Small intestine (tissue), 7 donors: ENCODE data around the gene PLG. TPM values are rescaled to one million over a fixed set of nuclear protein-coding genes. Genes with fewer than 3 reads are reported as not detected.
"Not testable (repeated sequence)": the region's sequence is repeated elsewhere in the genome, so short reads cannot be mapped to it uniquely, and the experiment has no call there.

Experiments used
- DNase-seq, 2 donors: peaks; one replicate each; pipeline versions ENCODE4 v3.0.0 to v3.0.0-alpha.2; 2013
- FAIRE-seq: peaks from 2 replicates; lab custom pipeline; 2012; peaks lifted over from hg19 to GRCh38; lab: Jason Lieb, UNC
- H3K27ac ChIP-seq, 3 donors: one replicate each; pipeline ENCODE4 v1.5.1; 2013; ENCODE audit warnings: low read length in 2 of 3, mild to moderate bottlenecking in 2 of 3, control low read depth in 1 of 3, inconsistent platforms in 1 of 3, low read depth in 1 of 3, moderate library complexity in 1 of 3
- H3K27me3 ChIP-seq, 3 donors: one replicate each; pipeline ENCODE4 v1.6.1; 2013; ENCODE audit warnings: low read length in 3 of 3, inconsistent platforms in 1 of 3; ENCODE audit not compliant: control insufficient read depth in 3 of 3, insufficient read depth in 3 of 3
- H3K36me3 ChIP-seq, 3 donors: one replicate each; pipeline ENCODE4 v1.6.1; 2013; ENCODE audit warnings: low read length in 3 of 3, inconsistent platforms in 1 of 3, low read depth in 1 of 3, mild to moderate bottlenecking in 1 of 3, moderate library complexity in 1 of 3; ENCODE audit not compliant: control insufficient read depth in 3 of 3, insufficient read depth in 2 of 3
- H3K4me1 ChIP-seq, 3 donors: one replicate each; pipeline ENCODE4 v1.6.1; 2013; ENCODE audit warnings: low read length in 2 of 3, inconsistent platforms in 1 of 3, low read depth in 1 of 3, mild to moderate bottlenecking in 1 of 3, moderate library complexity in 1 of 3; ENCODE audit not compliant: control insufficient read depth in 3 of 3, insufficient read depth in 2 of 3
- H3K4me3 ChIP-seq, 3 donors: one replicate each; pipeline ENCODE4 v1.5.1; 2013; ENCODE audit warnings: low read length in 3 of 3, control low read depth in 1 of 3, inconsistent platforms in 1 of 3, low read depth in 1 of 3, mild to moderate bottlenecking in 1 of 3, moderate library complexity in 1 of 3
- H3K9me3 ChIP-seq, 2 donors: one replicate each; pipeline ENCODE4 v1.6.1; 2013; ENCODE audit warnings: low read depth in 1 of 2, low read length in 1 of 2; ENCODE audit not compliant: control insufficient read depth in 2 of 2, insufficient read depth in 1 of 2
- WGBS, 3 donors: extraction: QIAGEN DNeasy Blood & Tissue Kit; methylation state at CpG; one replicate each; pipeline ENCODE4 v1.1.7; 2013; 5-methylcytosine and 5-hydroxymethylcytosine counted together
- polyA plus RNA-seq, 4 donors: library from polyadenylated mRNA; stranded (reverse) in 3 of 4; unstranded in 1 of 4; fragments of 200-250 nt in 3 of 4; fragments of 120-200 nt in 1 of 4; gene quantifications; one replicate each; pipeline versions ENCODE4 v1.2.1 to v1.2.3, GENCODE V29; 2013
- donor health status: healthy with polysubstance abuse.
- donor health status: control.
- donor health status: control.
- donor health status: Bipolar disorder and iron deficiency.
- donor health status: healthy.

Gene PLG
- polyA plus RNA-seq, 4 donors: 0.33 to 11.5 (median 0.54) TPM; not detected in 1

- H3K4me1 ChIP-seq, FAIRE-seq, H3K9me3 ChIP-seq, H3K27ac ChIP-seq, H3K27me3 ChIP-seq, DNase-seq, H3K4me3 ChIP-seq, H3K36me3 ChIP-seq: not testable (repeated sequence)
- 80 to 89% (median 82%) methylated on average over 3 of the region's 3 CpGs for WGBS, 3 donors
Observed at GRCh38 chr6:160788126-160788525, 86.1 kb downstream of the PLG start.

GRCh38 chr6:160788806-160789205 is 86.8 kb downstream of the PLG start:
- H3K27me3 ChIP-seq: no peaks in the 10 kb centered on the region
- no peak for FAIRE-seq
- no peaks in the 10 kb centered on the region for H3K36me3 ChIP-seq
- H3K4me1 ChIP-seq: no peaks in the 10 kb centered on the region
- WGBS, 3 donors: 77 to 82% (median 80%) methylated on average over 4 of the region's 4 CpGs
- no peak overlapping the region for H3K27ac ChIP-seq
- no peaks in the 10 kb centered on the region for H3K9me3 ChIP-seq
- DNase-seq: no peak
- no peak overlapping the region for H3K4me3 ChIP-seq

- DNase-seq (no peak), FAIRE-seq (no peak)
- 72 to 75% (median 72%) methylated on average over 8 to 9 of the region's 9 CpGs for WGBS, 3 donors
- H3K4me1 ChIP-seq: no peaks in the 10 kb centered on the region
- H3K9me3 ChIP-seq: no peaks in the 10 kb centered on the region
- no peak overlapping the region for H3K27ac ChIP-seq
- no peak overlapping the region for H3K4me3 ChIP-seq
- no peaks in the 10 kb centered on the region for H3K36me3 ChIP-seq
- H3K27me3 ChIP-seq: no peaks in the 10 kb centered on the region
Observed at GRCh38 chr6:160789263-160790027, 87.4 kb downstream of the PLG start.

DNA sequence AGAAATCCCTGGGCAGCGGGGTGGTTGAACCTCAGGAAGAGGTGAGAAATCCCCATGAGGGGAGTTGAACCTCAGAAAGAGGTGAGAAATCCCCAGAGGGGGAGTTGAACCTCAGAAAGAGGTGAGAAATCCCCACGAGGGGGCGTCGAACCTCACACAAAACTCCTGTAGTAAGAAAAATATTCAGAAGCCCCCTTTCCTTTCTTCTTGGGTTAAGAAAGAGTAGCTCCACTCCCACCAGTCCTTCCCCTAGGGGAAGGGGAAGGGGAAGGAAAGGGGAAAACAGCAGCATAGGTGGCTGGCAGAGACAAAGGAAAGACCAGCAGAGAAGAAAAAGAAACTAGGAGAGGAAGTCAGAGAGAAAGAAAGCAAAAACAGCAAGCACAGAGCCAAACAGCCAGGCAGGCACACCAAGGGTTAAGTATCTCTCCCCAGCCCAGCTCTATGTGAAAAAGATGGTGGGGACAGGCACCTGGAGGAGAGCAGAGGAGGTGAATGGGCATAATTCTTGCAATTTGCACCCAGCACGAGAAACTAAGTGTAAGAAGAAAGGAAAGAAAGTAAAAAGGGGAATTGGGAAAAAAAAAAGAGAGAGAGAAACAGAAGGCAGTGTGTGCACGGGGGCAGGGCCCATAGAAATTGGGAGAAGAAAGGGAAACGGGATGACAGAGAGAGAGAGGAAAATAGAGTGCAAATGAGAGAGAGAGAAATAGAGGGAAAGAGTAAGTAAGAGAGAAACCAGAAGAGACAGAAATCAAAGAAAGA is 88.2 kb downstream of the PLG start:
- Histone ChIP-seq H3K27me3 (no peaks in the 10 kb centered on the region), H3K27ac (no peak overlapping the region), H3K4me1 (no peaks in the 10 kb centered on the region), H3K9me3 (peaks cover 0 to 2% of the 10 kb centered on the region in 2 donors), H3K36me3 (no peaks in the 10 kb centered on the region), H3K4me3 (no peak overlapping the region)
- 48 to 61% (median 51%) methylated on average over 7 of the region's 7 CpGs for WGBS, 3 donors
- FAIRE-seq (no peak), DNase-seq (no peak)

GRCh38 chr6:160791459-160791858 is 89.4 kb downstream of the PLG start:
- no peaks in the 10 kb centered on the region for H3K27me3 ChIP-seq
- peaks cover 0 to 2% of the 10 kb centered on the region in 2 donors for H3K9me3 ChIP-seq
- no peak overlapping the region for H3K4me3 ChIP-seq
- H3K36me3 ChIP-seq: no peaks in the 10 kb centered on the region
- H3K4me1 ChIP-seq: no peaks in the 10 kb centered on the region
- 68 to 85% (median 83%) methylated on average over 6 of the region's 6 CpGs for WGBS, 3 donors
- no peak for DNase-seq
- no peak overlapping the region for H3K27ac ChIP-seq
- FAIRE-seq: no peak

- no peaks in the 10 kb centered on the region for H3K4me1 ChIP-seq
- FAIRE-seq (no peak), DNase-seq (no peak)
- no peaks in the 10 kb centered on the region for H3K36me3 ChIP-seq
- no peaks in the 10 kb centered on the region for H3K27me3 ChIP-seq
- H3K9me3 ChIP-seq: peaks cover 0 to 2% of the 10 kb centered on the region in 2 donors
- no peak overlapping the region for H3K4me3 ChIP-seq
- WGBS, 3 donors: 82 to 90% (median 85%) methylated on average over 3 of the region's 3 CpGs
- no peak overlapping the region for H3K27ac ChIP-seq
Observed at GRCh38 chr6:160791981-160792418, 90.0 kb downstream of the PLG start.

- no peak for FAIRE-seq
- no peak for DNase-seq
- 68 to 77% (median 73%) methylated on average over 6 of the region's 6 CpGs for whole genome bisulfite sequencing, 3 donors
Observed at GRCh38 chr6:160792708-160793107, 90.7 kb downstream of the PLG start.

GRCh38 chr6:160793652-160794051 is 91.6 kb downstream of the PLG start:
- no peaks in the 10 kb centered on the region for H3K36me3 ChIP-seq
- no peak for DNase-seq
- H3K27me3 ChIP-seq: no peaks in the 10 kb centered on the region
- no peak overlapping the region for H3K27ac ChIP-seq
- H3K9me3 ChIP-seq: peaks cover 0 to 2% of the 10 kb centered on the region in 2 donors
- no peak for FAIRE-seq
- whole genome bisulfite sequencing, 3 donors: 84 to 88% (median 87%) methylated on average over 1 of the region's 1 CpG
- no peaks in the 10 kb centered on the region for H3K4me1 ChIP-seq
- H3K4me3 ChIP-seq: no peak overlapping the region

More at GRCh38 chr6:160792708-160793107, 90.7 kb downstream of the PLG start:
- Histone ChIP-seq H3K4me3 (no peak overlapping the region), H3K27me3 (no peaks in the 10 kb centered on the region), H3K27ac (no peak overlapping the region), H3K36me3 (no peaks in the 10 kb centered on the region), H3K9me3 (peaks cover 0 to 2% of the 10 kb centered on the region in 2 donors), H3K4me1 (no peaks in the 10 kb centered on the region)
